HFF-Myc (cell line): Measurements from ENCODE around the gene ITGB2.

Experiments
- DNase-seq: peaks from one replicate; pipeline ENCODE4 v3.0.0-alpha.2; 2011; ENCODE audit warnings: low read depth; ENCODE audit errors: extremely low read depth
- H3K4me3 ChIP-seq: replicated peaks from 2 replicates; pipeline ENCODE4 v1.5.1; 2011; ENCODE audit warnings: low read depth, mild to moderate bottlenecking, control low read depth, low read length
- TF ChIP-seq, protein P1 (sequence below): IDR thresholded peaks from 2 replicates; pipeline ENCODE4 v1.5.1; 2012; ENCODE audit warnings: mild to moderate bottlenecking, low read depth, low read length, control low read depth; ENCODE audit errors: missing control alignments

Gene ITGB2

DNA sequence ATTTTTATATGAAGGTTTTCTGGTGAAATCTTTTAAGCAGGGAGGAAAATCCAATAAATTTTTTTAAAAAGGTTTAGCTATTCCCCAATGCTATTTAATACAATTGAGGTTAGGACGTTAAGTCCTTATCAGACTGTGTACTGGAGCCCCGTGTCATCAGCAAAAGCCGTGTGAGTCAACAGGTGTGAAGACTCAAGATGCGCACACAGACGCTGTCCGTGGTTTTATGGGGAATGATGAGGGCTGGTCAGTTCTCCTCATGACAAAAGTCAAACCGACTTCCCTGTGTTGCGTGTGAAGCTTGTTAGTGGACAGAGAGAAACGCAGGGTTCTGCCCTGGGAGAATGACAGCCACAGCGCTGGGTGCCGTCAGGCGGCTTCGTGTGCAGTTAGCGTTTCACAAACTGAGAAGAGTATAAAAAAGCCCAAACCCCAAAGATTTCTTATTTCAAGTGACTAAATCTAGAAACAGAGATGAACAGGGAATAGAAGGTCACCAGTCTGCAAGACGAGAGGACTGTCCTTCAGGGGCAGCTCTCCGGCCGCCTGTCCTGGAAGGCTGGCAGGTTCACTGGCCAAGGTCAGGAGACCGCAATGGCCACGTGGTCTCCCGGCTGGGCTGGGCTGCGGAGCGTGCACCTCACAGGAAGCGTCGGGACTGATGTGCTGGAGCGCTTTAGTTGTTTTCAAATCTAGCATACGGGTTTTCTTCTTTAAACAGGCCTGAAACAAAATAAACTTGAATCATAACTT lies 69.6 kb downstream of the ITGB2 start:
- H3K4me3 ChIP-seq, result no peak overlapping the region
- DNase-seq, result no peak
- TF ChIP-seq, protein P1, sequence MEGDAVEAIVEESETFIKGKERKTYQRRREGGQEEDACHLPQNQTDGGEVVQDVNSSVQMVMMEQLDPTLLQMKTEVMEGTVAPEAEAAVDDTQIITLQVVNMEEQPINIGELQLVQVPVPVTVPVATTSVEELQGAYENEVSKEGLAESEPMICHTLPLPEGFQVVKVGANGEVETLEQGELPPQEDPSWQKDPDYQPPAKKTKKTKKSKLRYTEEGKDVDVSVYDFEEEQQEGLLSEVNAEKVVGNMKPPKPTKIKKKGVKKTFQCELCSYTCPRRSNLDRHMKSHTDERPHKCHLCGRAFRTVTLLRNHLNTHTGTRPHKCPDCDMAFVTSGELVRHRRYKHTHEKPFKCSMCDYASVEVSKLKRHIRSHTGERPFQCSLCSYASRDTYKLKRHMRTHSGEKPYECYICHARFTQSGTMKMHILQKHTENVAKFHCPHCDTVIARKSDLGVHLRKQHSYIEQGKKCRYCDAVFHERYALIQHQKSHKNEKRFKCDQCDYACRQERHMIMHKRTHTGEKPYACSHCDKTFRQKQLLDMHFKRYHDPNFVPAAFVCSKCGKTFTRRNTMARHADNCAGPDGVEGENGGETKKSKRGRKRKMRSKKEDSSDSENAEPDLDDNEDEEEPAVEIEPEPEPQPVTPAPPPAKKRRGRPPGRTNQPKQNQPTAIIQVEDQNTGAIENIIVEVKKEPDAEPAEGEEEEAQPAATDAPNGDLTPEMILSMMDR, result no peak

- no peak for DNase-seq
- TF ChIP-seq, protein P1, result no peak
- no peak overlapping the region for H3K4me3 ChIP-seq
Observed at GRCh38 chr21:44850208-44850800, 70.4 kb downstream of the ITGB2 start.

DNA sequence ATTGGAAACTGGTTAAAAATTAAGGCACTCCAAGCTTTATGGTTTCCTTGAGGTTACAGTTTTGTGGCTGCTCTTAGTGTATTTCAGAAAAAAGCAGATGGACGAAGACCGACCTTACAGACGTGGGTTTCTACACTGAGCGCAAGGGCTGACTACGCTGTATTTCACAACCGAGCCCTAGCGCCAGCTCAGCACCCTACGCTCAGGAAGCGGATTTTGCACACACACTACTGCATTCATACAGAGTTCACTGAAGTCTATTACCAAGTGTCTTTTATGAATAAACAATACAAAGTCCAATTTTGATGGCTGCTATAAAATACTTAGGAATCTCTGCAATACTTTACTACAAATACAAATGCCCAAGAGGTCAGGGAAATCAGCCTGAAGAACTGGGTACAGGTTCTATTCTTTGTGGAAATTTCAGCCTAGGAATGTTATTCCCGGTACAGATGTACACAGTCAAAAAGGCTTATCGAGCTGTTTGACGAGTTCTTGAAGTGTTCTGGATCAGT lies 71.0 kb downstream of the ITGB2 start:
- TF ChIP-seq, protein P1, result no peak
- H3K4me3 ChIP-seq, result no peak overlapping the region
- DNase-seq, result no peak

GRCh38 chr21:44848821-44849521 lies 71.7 kb downstream of the ITGB2 start:
- no peak for DNase-seq
- no peak overlapping the region for H3K4me3 ChIP-seq

GRCh38 chr21:44847261-44848056 lies 73.2 kb downstream of the ITGB2 start:
- TF ChIP-seq, protein P1, result no peak
- H3K4me3 ChIP-seq, result no peak overlapping the region
- DNase-seq, result no peak

More at GRCh38 chr21:44848821-44849521, 71.7 kb downstream of the ITGB2 start:
- TF ChIP-seq, protein P1, result no peak
